HCT116 (cell line): ENCODE measurements around the gene MINDY4. TPM values are rescaled to one million over a fixed set of nuclear protein-coding genes. Genes with fewer than 3 reads are reported as not detected.

ENCODE experiments used
- ATAC-seq: fragments of 200-7000 bp; cut with Tn5 transposase; 2 replicates; pipeline ENCODE4 v1.9.1; 2020; ENCODE audit warnings: mild to moderate bottlenecking, moderate library complexity
- Bru-seq: library from RNA; stranded (reverse); fragments of 400-500 nt; gene quantifications from one replicate; lab custom pipeline; 2021; lab: Mats Ljungman, UMichigan
- BruChase-seq, 2 experiments: library from RNA; stranded (reverse); fragments of 400-500 nt; gene quantifications; one replicate each; lab custom pipeline; 2021; lab: Mats Ljungman, UMichigan
- BruUV-seq: library from RNA; stranded (reverse); fragments of 400-500 nt; replicated peaks from 2 replicates; lab custom pipeline; 2021; lab: Mats Ljungman, UMichigan
- CTCF ChIA-PET: fragments of 300-600 bp; sonication (Branson Sonifier 250); formaldehyde crosslinking; loops from one replicate; lab custom pipeline; 2021; ENCODE audit warnings: antibody characterized with exemption; lab: Charles Lee
- POLR2A ChIA-PET: fragments of 300-600, 350-600 bp; sonication (Branson Sonifier 250); formaldehyde crosslinking; loops from one replicate; lab custom pipeline; 2021; ENCODE audit warnings: antibody characterized with exemption; lab: Charles Lee
- RAD21 ChIA-PET, 2 experiments: fragments of 300-600 bp; sonication (Branson Sonifier 250); formaldehyde crosslinking; loops; one replicate each; lab custom pipeline; 2023; ENCODE audit warnings: low total read pairs in 2 of 2; ENCODE audit not compliant: uncharacterized antibody in 2 of 2, unreplicated experiment in 2 of 2, low non-redundant PET in 1 of 2; lab: Charles Lee
- DNase-seq: peaks from one replicate; pipeline ENCODE4 v3.0.0-alpha.2; 2010; ENCODE audit warnings: low read depth, low spot score
- H2AFZ ChIP-seq: fragments of 200-600 bp; shearing (Covaris generic), sonication (generic); 2 replicates; pipeline ENCODE4 v1.6.1; 2017; ENCODE audit warnings: low read depth, mixed run types, mixed read lengths, antibody characterized with exemption, low read length; ENCODE audit not compliant: poor library complexity, severe bottlenecking
- H3K27ac ChIP-seq: 2 replicates; pipeline ENCODE4 v1.5.1; 2012; ENCODE audit warnings: low read depth, low read length
- H3K27me3 ChIP-seq: fragments of 200-600 bp; sonication (generic); 2 replicates; pipeline ENCODE4 v1.6.1; 2016; ENCODE audit warnings: mixed run types, low read length, mixed read lengths; ENCODE audit not compliant: insufficient read depth
- H3K36me3 ChIP-seq, 2 experiments: fragments of 200-500 bp in 1 of 2; fragments of 200-600 bp in 1 of 2; sonication (Bioruptor generic) in 1 of 2; sonication (generic) in 1 of 2; 2 replicates each; pipeline versions ENCODE4 v1.5.1 to v1.6.1; 2014 to 2016; ENCODE audit warnings: low read length in 2 of 2, inconsistent platforms in 1 of 2, mixed read lengths in 1 of 2, mixed run types in 1 of 2; ENCODE audit not compliant: insufficient read depth in 2 of 2, control insufficient read depth in 1 of 2
- H3K4me1 ChIP-seq, 2 experiments: fragments of 200-600 bp in 1 of 2; sonication (generic) in 1 of 2; 2 replicates each; pipeline versions ENCODE4 v1.5.1 to v1.6.1; 2012 to 2017; ENCODE audit warnings: low read length in 2 of 2, inconsistent platforms in 1 of 2, mild to moderate bottlenecking in 1 of 2, mixed read lengths in 1 of 2, mixed run types in 1 of 2, moderate library complexity in 1 of 2; ENCODE audit not compliant: insufficient read depth in 2 of 2, control insufficient read depth in 1 of 2
- H3K4me2 ChIP-seq: fragments of 200-600 bp; sonication (generic); 2 replicates; pipeline ENCODE4 v1.6.1; 2017; ENCODE audit warnings: mixed run types, low read length, mixed read lengths
- H3K4me3 ChIP-seq, 2 experiments: fragments of 200-600 bp in 1 of 2; sonication (generic) in 1 of 2; replicated peaks in 1 of 2; 2 replicates each; pipeline ENCODE4 v1.5.1; 2011 to 2016; ENCODE audit warnings: low read length in 2 of 2, control low read depth in 1 of 2, low read depth in 1 of 2, mild to moderate bottlenecking in 1 of 2, mixed read lengths in 1 of 2, mixed run types in 1 of 2
- H3K79me2 ChIP-seq: fragments of 200-600 bp; sonication (generic); 2 replicates; pipeline ENCODE4 v1.6.1; 2017; ENCODE audit warnings: mild to moderate bottlenecking, mixed run types, low read length, moderate library complexity, mixed read lengths; ENCODE audit not compliant: insufficient read depth
- H3K9ac ChIP-seq: fragments of 200-600 bp; sonication (generic); 2 replicates; pipeline ENCODE4 v1.6.1; 2016; ENCODE audit warnings: low read length, mixed read lengths
- H3K9me2 ChIP-seq: fragments of 200-600 bp; sonication (generic), shearing (Covaris generic); 2 replicates; pipeline ENCODE4 v1.6.1; 2017; ENCODE audit warnings: mixed run types, mild to moderate bottlenecking, moderate library complexity; ENCODE audit not compliant: insufficient read depth
- H3K9me3 ChIP-seq, 2 experiments: fragments of 200-500 bp in 1 of 2; fragments of 200-600 bp in 1 of 2; sonication (Bioruptor generic) in 1 of 2; sonication (generic) in 1 of 2; 2 replicates each; pipeline ENCODE4 v1.6.1; 2014 to 2017; ENCODE audit warnings: low read length in 2 of 2, mixed read lengths in 2 of 2, inconsistent platforms in 1 of 2, low read depth in 1 of 2, mild to moderate bottlenecking in 1 of 2, mixed run types in 1 of 2, moderate library complexity in 1 of 2; ENCODE audit not compliant: control insufficient read depth in 1 of 2, insufficient read depth in 1 of 2
- H4K20me1 ChIP-seq: fragments of 200-600 bp; sonication (generic), shearing (Covaris generic); 2 replicates; pipeline ENCODE4 v1.6.1; 2017; ENCODE audit warnings: mixed run types, mild to moderate bottlenecking, moderate library complexity; ENCODE audit not compliant: insufficient read depth
- ATF3 ChIP-seq: IDR thresholded peaks from 2 replicates; pipeline ENCODE4 v1.6.1; 2012
- CBX3 ChIP-seq: IDR thresholded peaks from 2 replicates; pipeline ENCODE4 v1.6.1; 2012; ENCODE audit warnings: low read depth
- ELF1 ChIP-seq: IDR thresholded peaks from 2 replicates; pipeline ENCODE4 v1.6.1; 2012; ENCODE audit warnings: low read depth, borderline replicate concordance
- EZH2 ChIP-seq: fragments of 200-600 bp; sonication (generic); IDR thresholded peaks from 2 replicates; pipeline ENCODE4 v1.6.1; 2017; ENCODE audit warnings: antibody characterized with exemption, mixed run types
- FOSL1 ChIP-seq: IDR thresholded peaks from 2 replicates; pipeline ENCODE4 v1.6.1; 2012; ENCODE audit warnings: low read depth
- JUND ChIP-seq: IDR thresholded peaks from 2 replicates; pipeline ENCODE4 v1.6.1; 2012
- MAX ChIP-seq: IDR thresholded peaks from 2 replicates; pipeline ENCODE4 v1.6.1; 2012
- POLR2A ChIP-seq: IDR thresholded peaks from 2 replicates; pipeline ENCODE4 v1.7.0; 2011; ENCODE audit warnings: borderline replicate concordance; ENCODE audit not compliant: insufficient read depth, insufficient read length; ENCODE audit errors: extremely low read depth
- POLR2AphosphoS5 ChIP-seq: IDR thresholded peaks from 2 replicates; pipeline ENCODE4 v1.6.1; 2011; ENCODE audit warnings: mild to moderate bottlenecking, low read depth, low read length, moderate library complexity
- RAD21 ChIP-seq: IDR thresholded peaks from 2 replicates; pipeline ENCODE4 v1.6.1; 2012; ENCODE audit warnings: low read depth, mild to moderate bottlenecking
- REST ChIP-seq: IDR thresholded peaks from 2 replicates; pipeline ENCODE4 v1.6.1; 2012; ENCODE audit warnings: low read depth
- SIN3A ChIP-seq: IDR thresholded peaks from 2 replicates; pipeline ENCODE4 v1.6.1; 2012; ENCODE audit warnings: low read depth
- TCF7L2 ChIP-seq: IDR thresholded peaks from 2 replicates; pipeline ENCODE4 v1.7.0; 2011; ENCODE audit warnings: borderline replicate concordance, inconsistent platforms; ENCODE audit not compliant: insufficient read depth, insufficient read length; ENCODE audit errors: extremely low read depth
- YY1 ChIP-seq: IDR thresholded peaks from 2 replicates; pipeline ENCODE4 v1.6.1; 2011; ENCODE audit warnings: low read length, low read depth, moderate library complexity, mild to moderate bottlenecking; ENCODE audit not compliant: insufficient replicate concordance; ENCODE audit errors: extremely low read depth
- ZNF274 ChIP-seq: fragments of 200-500 bp; sonication (Bioruptor generic); IDR thresholded peaks from 2 replicates; pipeline ENCODE4 v1.6.1; 2014; ENCODE audit warnings: mild to moderate bottlenecking, low read depth, low read length, inconsistent platforms
- intact Hi-C: fragments of 100-400 bp; cut with micrococcal nuclease; formaldehyde crosslinking; loops from 2 replicates; pipeline ENCODE4 v1.10.0; 2022
- long read RNA-seq: library from polyadenylated mRNA; unstranded; transcript quantifications from one replicate; pipeline ENCODE4 v2.0.0, GENCODE V29; 2021; ENCODE audit not compliant: unreplicated experiment
- polyA plus RNA-seq: library from polyadenylated mRNA; unstranded; fragments of >200 nt; gene quantifications from 2 replicates; pipeline ENCODE4 v1.2.1, GENCODE V29; 2012; ENCODE audit warnings: missing spikeins
- total RNA-seq: library from RNA; stranded (reverse); gene quantifications from one replicate; pipeline ENCODE4 v1.2.1, GENCODE V29; 2021; ENCODE audit not compliant: unreplicated experiment
- TF ChIP-seq, protein P1 (sequence below), 3 experiments: fragments of 200-600 bp in 1 of 3; sonication (generic) in 1 of 3; IDR thresholded peaks in 2 of 3; conservative IDR thresholded peaks in 1 of 3; 2 replicates each; pipeline ENCODE4 v1.5.1; 2012 to 2017; ENCODE audit warnings: low read depth in 2 of 3, low read length in 2 of 3, antibody characterized with exemption in 1 of 3, borderline replicate concordance in 1 of 3, control low read depth in 1 of 3, mild to moderate bottlenecking in 1 of 3, mixed read lengths in 1 of 3, mixed run types in 1 of 3, moderate library complexity in 1 of 3; ENCODE audit not compliant: insufficient read depth in 1 of 3
- TF ChIP-seq, protein P2 (sequence below): IDR thresholded peaks from 2 replicates; pipeline ENCODE4 v1.6.1; 2011; ENCODE audit warnings: mild to moderate bottlenecking, low read length, moderate library complexity; ENCODE audit not compliant: insufficient replicate concordance; ENCODE audit errors: extremely low read depth

MINDY4 gene
- total RNA-seq (6.1 TPM), Bru-seq, nascent RNA (percentile 62 among the genes with signal in this experiment), BruChase-seq, experiment 1, labeled RNA remaining after a 6-hour chase (percentile 84 among the genes with signal in this experiment), BruChase-seq, experiment 2, labeled RNA remaining after a 2-hour chase (percentile 87 among the genes with signal in this experiment)
- polyA plus RNA-seq: 3.6 and 3.8 TPM in 2 replicates
- long read RNA-seq, partial matches to known transcripts: 1 of 3 reads
- long read RNA-seq, other reads (novel, unspliced or antisense): 1 of 3 reads

DNA sequence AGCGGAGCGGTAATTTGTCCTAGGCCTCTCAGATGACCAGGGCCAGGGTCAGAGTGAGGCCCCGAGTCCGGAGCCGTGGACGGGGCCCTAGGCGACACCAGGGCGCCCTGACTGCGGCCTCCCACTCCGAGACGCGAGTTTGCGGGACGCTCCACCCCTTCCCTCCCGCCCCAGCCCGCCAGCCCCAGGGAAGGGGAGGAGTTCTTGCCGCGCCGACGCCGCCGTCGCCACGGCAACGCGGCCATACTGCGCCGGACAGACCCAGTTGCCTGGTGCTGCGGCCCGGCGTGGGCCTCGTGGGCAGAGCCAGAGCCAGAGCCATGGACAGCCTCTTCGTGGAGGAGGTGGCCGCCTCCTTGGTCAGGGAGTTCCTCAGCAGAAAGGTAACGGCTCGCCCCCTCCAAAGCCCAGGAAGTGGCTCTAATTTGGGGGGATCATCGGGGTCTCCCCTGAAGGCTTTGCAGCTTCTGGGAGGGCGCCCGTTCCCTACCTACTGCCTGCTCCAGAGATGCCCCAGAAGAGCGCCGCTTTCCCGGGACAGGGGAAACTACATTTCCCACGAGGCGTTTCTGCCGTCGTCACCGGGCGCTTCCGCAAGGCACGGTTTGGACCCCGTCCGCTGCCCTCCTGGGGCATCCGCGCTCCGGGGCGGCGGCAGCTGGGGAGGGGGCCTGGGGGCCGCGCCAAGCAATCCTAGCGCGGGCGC lies at the start of gene MINDY4:
MINDY4 (plus strand) TSS at position 244 of the 706 bp plus-strand sequence; CDS start at position 321, 77 bp downstream.
- ChIA-PET CTCF (no interaction called here), POLR2A (no interaction called here), RAD21 (no interaction called here)
- H3K4me3 ChIP-seq: peak within 1 kb of the TSS; percentile 83 to 86
- H3K9ac ChIP-seq: peak within 1 kb of the TSS; percentile 77
- peaks cover 0 to 12% of the 10 kb centered on the region in 2 experiments; a peak in 3 of 4 replicates for H3K4me1 ChIP-seq
- no peaks in the 10 kb centered on the region for H3K9me3 ChIP-seq
- H2AFZ ChIP-seq: peak within 1 kb of the TSS; percentile 75
- peak within 1 kb of the TSS; percentile 75 for H3K4me2 ChIP-seq
- H3K27ac ChIP-seq: peak within 1 kb of the TSS; percentile 55
- 0 out of 4 replicates have a peak, but pooled peaks cover 0 to 2% of the 10 kb centered on the region in 2 experiments for H3K36me3 ChIP-seq
- DNase-seq (peak; percentile 54), ATAC-seq (peak; percentile 96)
- H3K27me3 ChIP-seq: no peaks in the 10 kb centered on the region
- H4K20me1 ChIP-seq: no peaks in the 10 kb centered on the region
- intact Hi-C loops: no loop called here
- H3K9me2 ChIP-seq: no peaks in the 10 kb centered on the region
- BruUV-seq: no TSS peak
- H3K79me2 ChIP-seq: peaks cover 32% of the 10 kb centered on the region; the same call in 1 of the 2 replicates
- TF ChIP-seq, protein P1, sequence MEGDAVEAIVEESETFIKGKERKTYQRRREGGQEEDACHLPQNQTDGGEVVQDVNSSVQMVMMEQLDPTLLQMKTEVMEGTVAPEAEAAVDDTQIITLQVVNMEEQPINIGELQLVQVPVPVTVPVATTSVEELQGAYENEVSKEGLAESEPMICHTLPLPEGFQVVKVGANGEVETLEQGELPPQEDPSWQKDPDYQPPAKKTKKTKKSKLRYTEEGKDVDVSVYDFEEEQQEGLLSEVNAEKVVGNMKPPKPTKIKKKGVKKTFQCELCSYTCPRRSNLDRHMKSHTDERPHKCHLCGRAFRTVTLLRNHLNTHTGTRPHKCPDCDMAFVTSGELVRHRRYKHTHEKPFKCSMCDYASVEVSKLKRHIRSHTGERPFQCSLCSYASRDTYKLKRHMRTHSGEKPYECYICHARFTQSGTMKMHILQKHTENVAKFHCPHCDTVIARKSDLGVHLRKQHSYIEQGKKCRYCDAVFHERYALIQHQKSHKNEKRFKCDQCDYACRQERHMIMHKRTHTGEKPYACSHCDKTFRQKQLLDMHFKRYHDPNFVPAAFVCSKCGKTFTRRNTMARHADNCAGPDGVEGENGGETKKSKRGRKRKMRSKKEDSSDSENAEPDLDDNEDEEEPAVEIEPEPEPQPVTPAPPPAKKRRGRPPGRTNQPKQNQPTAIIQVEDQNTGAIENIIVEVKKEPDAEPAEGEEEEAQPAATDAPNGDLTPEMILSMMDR (IDR thresholded peaks at IDR 0.05 in 2 of 3, conservative IDR thresholded peaks at IDR 0.05 in 1 of 3; ENCODE audit: borderline replicate concordance in 1 of 3, insufficient read depth in 1 of 3, low read depth in 2 of 3, low read length in 2 of 3): no peak
- TF ChIP-seq JUND: no peak
- peak; percentile 75 for TF ChIP-seq SIN3A
- TF ChIP-seq, protein P2, sequence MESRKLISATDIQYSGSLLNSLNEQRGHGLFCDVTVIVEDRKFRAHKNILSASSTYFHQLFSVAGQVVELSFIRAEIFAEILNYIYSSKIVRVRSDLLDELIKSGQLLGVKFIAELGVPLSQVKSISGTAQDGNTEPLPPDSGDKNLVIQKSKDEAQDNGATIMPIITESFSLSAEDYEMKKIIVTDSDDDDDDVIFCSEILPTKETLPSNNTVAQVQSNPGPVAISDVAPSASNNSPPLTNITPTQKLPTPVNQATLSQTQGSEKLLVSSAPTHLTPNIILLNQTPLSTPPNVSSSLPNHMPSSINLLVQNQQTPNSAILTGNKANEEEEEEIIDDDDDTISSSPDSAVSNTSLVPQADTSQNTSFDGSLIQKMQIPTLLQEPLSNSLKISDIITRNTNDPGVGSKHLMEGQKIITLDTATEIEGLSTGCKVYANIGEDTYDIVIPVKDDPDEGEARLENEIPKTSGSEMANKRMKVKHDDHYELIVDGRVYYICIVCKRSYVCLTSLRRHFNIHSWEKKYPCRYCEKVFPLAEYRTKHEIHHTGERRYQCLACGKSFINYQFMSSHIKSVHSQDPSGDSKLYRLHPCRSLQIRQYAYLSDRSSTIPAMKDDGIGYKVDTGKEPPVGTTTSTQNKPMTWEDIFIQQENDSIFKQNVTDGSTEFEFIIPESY: no peak
- no peak for TF ChIP-seq EZH2
- TF ChIP-seq POLR2AphosphoS5: peak; percentile 81
- TF ChIP-seq ATF3: no peak
- TF ChIP-seq POLR2A: no peak
- no peak for TF ChIP-seq FOSL1
- no peak for TF ChIP-seq RAD21
- peak; percentile 66; the same call in 1 of the 2 replicates for TF ChIP-seq MAX
- peak; percentile 59 for TF ChIP-seq ELF1
- peak; percentile 89 for TF ChIP-seq YY1
- no peak for TF ChIP-seq TCF7L2
- no peak for TF ChIP-seq ZNF274
- TF ChIP-seq REST: no peak
- TF ChIP-seq CBX3: no peak
